Activated B cell treated with CpG ODN at 0.5 μM for 24 hours (primary cell): ENCODE results near the gene KCNJ9. TPM values are rescaled to one million over a fixed set of nuclear protein-coding genes. Genes with fewer than 3 reads are reported as not detected.

Source experiments
- ATAC-seq: fragments of 200-7000 bp; cut with Tn5 transposase; one replicate; pipeline ENCODE4 v1.10.0; 2021; ENCODE audit warnings: low read depth, mild to moderate bottlenecking, moderate library complexity
- CTCF ChIA-PET: fragments of 350-600 bp; sonication (Branson Sonifier 250); formaldehyde crosslinking; loops from one replicate; lab custom pipeline; 2021; ENCODE audit warnings: antibody characterized with exemption; lab: Charles Lee
- POLR2A ChIA-PET: fragments of 350-600 bp; sonication (Branson Sonifier 250); formaldehyde crosslinking; loops from one replicate; lab custom pipeline; 2021; ENCODE audit warnings: antibody characterized with exemption; lab: Charles Lee
- DNase-seq: peaks from one replicate; pipeline ENCODE4 v3.0.0; 2022
- H3K27ac Mint-ChIP-seq: one replicate; pipeline ENCODE4 v1.8.0; 2020; ENCODE audit warnings: mixed read lengths
- H3K27me3 Mint-ChIP-seq: one replicate; pipeline ENCODE4 v1.8.0; 2021; ENCODE audit warnings: mixed read lengths
- H3K36me3 Mint-ChIP-seq: one replicate; pipeline ENCODE4 v1.8.0; 2021; ENCODE audit warnings: low read depth, mixed read lengths
- H3K4me1 Mint-ChIP-seq: one replicate; pipeline ENCODE4 v1.8.0; 2021; ENCODE audit warnings: mixed read lengths
- H3K4me3 Mint-ChIP-seq: one replicate; pipeline ENCODE4 v1.8.0; 2020; ENCODE audit warnings: mild to moderate bottlenecking, mixed read lengths
- H3K9me3 Mint-ChIP-seq: one replicate; pipeline ENCODE4 v1.8.0; 2020; ENCODE audit warnings: mixed read lengths
- CTCF ChIP-seq: fragments of 200-600 bp; IDR thresholded peaks from one replicate; pipeline ENCODE4 v1.8.0; 2022; ENCODE audit warnings: antibody characterized with exemption, mild to moderate bottlenecking
- intact Hi-C: fragments of 100-400 bp; cut with micrococcal nuclease; formaldehyde crosslinking; loops from one replicate; pipeline ENCODE4 v1.15.1; 2024
- total RNA-seq: library from RNA; stranded (reverse); gene quantifications from 2 replicates; pipeline ENCODE4 v1.2.3, GENCODE V29; 2022

KCNJ9 gene
- total RNA-seq, 1 donor from 2014 or later, result not detected

GRCh38 chr1:160050619-160051018 is 30.7 kb upstream of the KCNJ9 start:
- Mint-ChIP-seq H3K4me1 (peaks cover 12% of the 10 kb centered on the region), H3K36me3 (no peaks in the 10 kb centered on the region), H3K9me3 (no peaks in the 10 kb centered on the region), H3K4me3 (no peak overlapping the region), H3K27ac (no peak overlapping the region), H3K27me3 (peaks cover 43% of the 10 kb centered on the region)
- ChIA-PET CTCF (no interaction called here), POLR2A (no interaction called here)
- ATAC-seq (no peak), DNase-seq (no peak)
- intact Hi-C loops, result no loop called here
- no peak for TF ChIP-seq CTCF

DNA sequence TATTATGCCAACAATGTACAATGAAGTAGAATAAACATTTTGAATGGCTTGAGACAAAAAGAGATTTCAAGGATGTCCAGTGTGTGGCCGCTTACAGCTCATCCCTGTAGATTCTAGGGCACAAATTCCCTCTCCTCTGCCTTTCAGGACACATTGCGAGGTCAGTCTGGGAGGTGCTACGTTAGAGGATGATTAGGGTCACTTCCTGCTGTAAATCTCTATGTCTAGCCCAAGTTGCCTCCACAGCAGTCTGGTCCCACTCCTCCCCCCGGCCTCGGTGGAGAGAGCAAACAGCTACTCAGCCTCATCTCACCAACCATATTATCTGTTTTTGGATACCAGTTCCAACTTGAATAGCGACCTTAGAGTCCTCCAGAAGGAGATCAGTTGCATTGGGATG is 28.4 kb upstream of the KCNJ9 start:
- no peaks in the 10 kb centered on the region for H3K36me3 Mint-ChIP-seq
- intact Hi-C loops, result no loop called here
- H3K27me3 Mint-ChIP-seq, result peaks cover 55% of the 10 kb centered on the region
- H3K4me1 Mint-ChIP-seq, result no peaks in the 10 kb centered on the region
- H3K27ac Mint-ChIP-seq, result no peak overlapping the region
- no peak for TF ChIP-seq CTCF
- H3K9me3 Mint-ChIP-seq, result no peaks in the 10 kb centered on the region
- ChIA-PET CTCF (no interaction called here), POLR2A (interaction anchor here (0.6 kb wide), 1 partner anchor 17 kb away, joined by 3 read pairs; no protein-coding TSS in a partner anchor)
- no peak for DNase-seq
- no peak for ATAC-seq
- no peak overlapping the region for H3K4me3 Mint-ChIP-seq

- peaks cover 55% of the 10 kb centered on the region for H3K27me3 Mint-ChIP-seq
- ATAC-seq (no peak), DNase-seq (no peak)
- CTCF ChIA-PET, result interaction anchor here (1.2 kb wide), 1 partner anchor 8 kb away, joined by 7 read pairs; no protein-coding TSS in a partner anchor
- H3K4me3 Mint-ChIP-seq, result no peak overlapping the region
- no peaks in the 10 kb centered on the region for H3K36me3 Mint-ChIP-seq
- TF ChIP-seq CTCF, result no peak
- no peaks in the 10 kb centered on the region for H3K4me1 Mint-ChIP-seq
- intact Hi-C loops, result no loop called here
- no peaks in the 10 kb centered on the region for H3K9me3 Mint-ChIP-seq
- H3K27ac Mint-ChIP-seq, result no peak overlapping the region
- POLR2A ChIA-PET, result interaction anchor here (0.6 kb wide), 1 partner anchor 18 kb away, joined by 3 read pairs; no protein-coding TSS in a partner anchor
Observed at GRCh38 chr1:160053548-160054365, 27.6 kb upstream of the KCNJ9 start.

GRCh38 chr1:160056648-160057169 is 24.6 kb upstream of the KCNJ9 start:
- Mint-ChIP-seq H3K4me1 (no peaks in the 10 kb centered on the region), H3K36me3 (no peaks in the 10 kb centered on the region), H3K4me3 (no peak overlapping the region), H3K27ac (no peak overlapping the region), H3K27me3 (peaks cover 59% of the 10 kb centered on the region), H3K9me3 (no peaks in the 10 kb centered on the region)
- intact Hi-C loops, result no loop called here
- CTCF ChIA-PET, result interaction anchor here (1.8 kb wide), 1 partner anchor 11 kb away, joined by 4 read pairs; no protein-coding TSS in a partner anchor
- DNase-seq (no peak), ATAC-seq (no peak)
- POLR2A ChIA-PET, result no interaction called here
- TF ChIP-seq CTCF, result no peak

DNA sequence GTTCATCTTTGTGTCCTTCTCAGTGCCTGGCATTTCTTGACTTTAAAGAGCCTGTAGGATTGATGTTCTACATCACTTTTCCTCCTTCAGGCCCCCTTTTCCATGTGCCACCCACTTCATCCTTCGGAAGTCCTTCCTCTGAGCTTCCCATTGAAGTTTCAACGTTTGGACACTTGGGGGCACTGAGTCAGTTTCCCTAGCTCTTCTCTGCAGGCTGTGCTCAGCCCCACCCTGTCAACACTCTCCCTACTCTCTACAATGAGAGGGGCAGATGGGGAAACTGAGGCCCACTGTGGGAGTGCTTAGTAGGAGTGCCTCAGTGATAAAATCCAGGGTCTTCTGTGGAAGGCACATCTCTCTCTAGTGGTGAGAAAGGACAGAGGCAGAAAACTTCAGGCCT is 23.3 kb upstream of the KCNJ9 start:
- ChIA-PET POLR2A (no interaction called here), CTCF (interaction anchor here (0.7 to 1.8 kb wide), 3 partner anchors 12 to 20 kb away, joined by 3 to 4 read pairs (median 4); partner anchors contain the start of gene KCNJ10)
- no peak overlapping the region for H3K4me3 Mint-ChIP-seq
- intact Hi-C loops, result no loop called here
- ATAC-seq (no peak), DNase-seq (no peak)
- H3K27ac Mint-ChIP-seq, result no peak overlapping the region
- H3K27me3 Mint-ChIP-seq, result peaks cover 51% of the 10 kb centered on the region
- no peak for TF ChIP-seq CTCF
- no peaks in the 10 kb centered on the region for H3K4me1 Mint-ChIP-seq
- no peaks in the 10 kb centered on the region for H3K36me3 Mint-ChIP-seq
- no peaks in the 10 kb centered on the region for H3K9me3 Mint-ChIP-seq
